Subcutaneous abdominal adipose tissue (tissue), 5 donors: ENCODE results near the gene ANKRD61.

Experiments
- H3K27ac ChIP-seq: one replicate; pipeline ENCODE4 v1.7.0; 2013; ENCODE audit warnings: low read depth, mild to moderate bottlenecking, inconsistent platforms, low read length, moderate library complexity
- H3K27me3 ChIP-seq, 5 donors: one replicate each; pipeline ENCODE4 v1.7.0; 2013; ENCODE audit warnings: low read length in 5 of 5, inconsistent platforms in 1 of 5; ENCODE audit not compliant: control insufficient read depth in 5 of 5, insufficient read depth in 4 of 5
- H3K36me3 ChIP-seq, 5 donors: one replicate each; pipeline ENCODE4 v1.7.0; 2013; ENCODE audit warnings: low read length in 5 of 5; ENCODE audit not compliant: control insufficient read depth in 5 of 5, insufficient read depth in 5 of 5
- H3K4me1 ChIP-seq, 5 donors: one replicate each; pipeline ENCODE4 v1.7.0; 2013; ENCODE audit warnings: low read length in 5 of 5, mild to moderate bottlenecking in 3 of 5, moderate library complexity in 1 of 5; ENCODE audit not compliant: control insufficient read depth in 5 of 5, insufficient read depth in 5 of 5
- H3K4me3 ChIP-seq, 5 donors: one replicate each; pipeline ENCODE4 v1.7.0; 2013; ENCODE audit warnings: low read length in 5 of 5, low read depth in 1 of 5
- H3K9ac ChIP-seq, 5 donors: one replicate each; pipeline ENCODE4 v1.7.0; 2013; ENCODE audit warnings: low read length in 5 of 5, mild to moderate bottlenecking in 4 of 5, moderate library complexity in 3 of 5
- H3K9me3 ChIP-seq, 5 donors: one replicate each; pipeline ENCODE4 v1.7.0; 2013; ENCODE audit warnings: low read length in 5 of 5; ENCODE audit not compliant: control insufficient read depth in 5 of 5
- donor health status: healthy.
- donor health status: healthy.
- donor health status: healthy.
- donor health status: healthy.
- donor health status: healthy.

ANKRD61 gene

DNA sequence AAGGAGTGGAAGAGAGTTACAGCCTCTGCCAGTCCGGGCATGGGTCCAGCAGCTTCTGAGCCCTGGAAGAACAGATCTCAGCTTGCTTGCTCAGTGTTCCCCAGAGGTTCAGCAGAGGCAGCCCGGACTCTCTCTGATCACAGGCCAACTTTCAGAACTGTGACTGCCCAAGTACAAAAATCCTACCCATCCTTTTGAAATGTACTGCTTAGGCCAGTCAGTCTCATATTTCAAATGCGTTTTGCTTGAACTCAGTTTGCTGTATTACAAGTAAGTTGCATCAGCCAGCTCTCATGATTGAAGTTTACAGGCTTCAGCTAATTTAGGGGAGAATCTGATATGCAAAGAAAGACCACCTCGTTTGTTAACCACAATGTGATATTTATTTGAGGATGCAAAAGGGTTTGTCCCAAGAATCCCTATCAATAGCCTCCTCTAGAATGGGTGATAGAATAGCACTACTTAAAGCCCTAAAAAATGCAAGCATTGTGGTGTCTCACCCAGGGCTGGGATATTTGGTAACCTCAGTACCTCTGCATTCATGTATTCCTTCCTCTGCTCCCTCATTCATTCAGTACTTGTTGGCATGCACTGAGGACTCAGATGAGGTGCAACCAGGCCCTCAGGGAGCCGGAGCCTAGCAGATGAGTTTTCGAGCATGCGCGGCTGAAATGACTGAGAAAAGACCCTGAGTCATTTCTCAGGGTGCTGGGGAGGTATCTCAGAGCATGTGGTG is 15.1 kb upstream of the ANKRD61 start:
- Histone ChIP-seq H3K9ac (no peak overlapping the region), H3K36me3 (peaks cover 9 to 66% (median 39%) of the 10 kb centered on the region in 5 donors), H3K27ac (peak overlapping the region; percentile 39)

DNA sequence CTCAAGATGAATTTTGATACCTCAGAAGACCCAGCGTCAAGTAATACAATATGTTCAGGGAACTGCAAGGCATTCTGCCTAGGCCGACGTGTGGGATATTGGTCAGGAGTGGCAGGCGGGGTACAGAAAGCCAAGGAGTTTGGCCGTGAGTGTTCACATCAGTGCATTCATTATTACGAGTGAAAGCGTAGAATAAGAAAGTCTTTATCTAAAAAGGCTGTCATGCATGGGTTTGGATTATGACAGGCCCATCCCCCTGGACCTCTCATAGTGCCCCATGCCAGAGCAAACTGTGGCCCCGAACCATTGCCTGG is 14.6 kb upstream of the ANKRD61 start:
- Histone ChIP-seq H3K9ac (no peak overlapping the region), H3K4me3 (no peak overlapping the region), H3K36me3 (peaks cover 12 to 67% (median 45%) of the 10 kb centered on the region in 5 donors), H3K9me3 (no peaks in the 10 kb centered on the region), H3K4me1 (peaks cover 0 to 39% (median 18%) of the 10 kb centered on the region in 5 donors), H3K27me3 (no peaks in the 10 kb centered on the region), H3K27ac (peak overlapping the region; percentile 39)

More for the DNA sequence above, 15.1 kb upstream of the ANKRD61 start:
- H3K27me3 ChIP-seq = no peaks in the 10 kb centered on the region
- H3K4me3 ChIP-seq = no peak overlapping the region
- peaks cover 0 to 45% (median 24%) of the 10 kb centered on the region in 5 donors for H3K4me1 ChIP-seq
- no peaks in the 10 kb centered on the region for H3K9me3 ChIP-seq

GRCh38 chr7:6020371-6021286 is 10.5 kb upstream of the ANKRD61 start:
- no peaks in the 10 kb centered on the region for H3K9me3 ChIP-seq
- peaks cover 17 to 93% (median 74%) of the 10 kb centered on the region in 5 donors for H3K36me3 ChIP-seq
- no peak overlapping the region for H3K27ac ChIP-seq
- peaks cover 0 to 13% (median 13%) of the 10 kb centered on the region in 5 donors for H3K4me1 ChIP-seq
- H3K27me3 ChIP-seq = no peaks in the 10 kb centered on the region
- H3K4me3 ChIP-seq = no peak overlapping the region
- H3K9ac ChIP-seq = no peak overlapping the region

DNA sequence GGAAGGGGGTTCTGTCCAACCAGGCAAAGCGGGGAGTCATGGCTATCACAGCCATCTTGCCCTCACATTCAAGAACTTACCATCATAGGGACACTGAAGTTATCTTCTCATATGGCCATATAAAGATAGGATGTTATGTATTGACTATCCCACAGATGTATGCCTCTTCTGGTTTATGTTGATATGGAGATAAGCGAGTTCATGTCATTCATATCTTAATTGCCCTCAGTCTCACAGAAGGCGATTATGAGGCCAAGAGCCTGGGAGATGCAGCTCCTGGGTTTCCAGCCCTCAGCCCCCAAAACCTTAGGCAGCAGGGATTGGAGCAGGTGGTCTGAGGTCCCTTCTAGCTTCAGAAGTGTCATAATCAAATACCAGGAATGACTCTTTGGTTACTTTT is 8.5 kb upstream of the ANKRD61 start:
- peaks cover 0 to 14% (median 7%) of the 10 kb centered on the region in 5 donors for H3K4me1 ChIP-seq
- H3K9ac ChIP-seq = no peak overlapping the region
- H3K4me3 ChIP-seq = no peak overlapping the region
- peaks cover 20 to 94% (median 86%) of the 10 kb centered on the region in 5 donors for H3K36me3 ChIP-seq
- no peaks in the 10 kb centered on the region for H3K9me3 ChIP-seq
- H3K27ac ChIP-seq = no peak overlapping the region
- no peaks in the 10 kb centered on the region for H3K27me3 ChIP-seq

DNA sequence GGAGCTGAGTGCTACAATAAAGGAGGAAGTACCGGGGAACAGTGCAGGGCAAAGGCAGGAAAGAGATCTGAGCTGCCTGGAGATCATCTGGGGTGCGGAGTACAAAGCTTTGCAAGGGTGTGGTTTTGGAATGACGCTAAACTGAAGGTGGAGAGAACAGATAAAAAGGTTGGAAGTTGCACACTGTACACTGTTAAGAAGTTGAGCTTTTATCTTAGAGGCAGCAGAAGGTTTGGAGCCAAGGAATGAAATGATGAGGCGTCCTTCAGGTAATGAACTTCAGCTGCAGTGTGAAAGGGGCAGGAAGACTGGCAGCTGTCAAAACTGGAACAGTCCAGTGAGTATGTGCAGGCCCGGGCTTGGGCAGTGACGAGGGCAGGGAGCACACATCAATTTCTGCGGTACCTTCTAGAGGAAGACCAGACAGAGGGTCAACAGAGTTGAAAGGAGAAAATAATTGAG is 7.2 kb upstream of the ANKRD61 start:
- Histone ChIP-seq H3K27ac (no peak overlapping the region), H3K27me3 (no peaks in the 10 kb centered on the region), H3K9ac (no peak overlapping the region), H3K36me3 (peaks cover 26 to 99% (median 89%) of the 10 kb centered on the region in 5 donors), H3K4me1 (peaks cover 0 to 14% (median 7%) of the 10 kb centered on the region in 5 donors), H3K9me3 (no peaks in the 10 kb centered on the region), H3K4me3 (no peak overlapping the region)

DNA sequence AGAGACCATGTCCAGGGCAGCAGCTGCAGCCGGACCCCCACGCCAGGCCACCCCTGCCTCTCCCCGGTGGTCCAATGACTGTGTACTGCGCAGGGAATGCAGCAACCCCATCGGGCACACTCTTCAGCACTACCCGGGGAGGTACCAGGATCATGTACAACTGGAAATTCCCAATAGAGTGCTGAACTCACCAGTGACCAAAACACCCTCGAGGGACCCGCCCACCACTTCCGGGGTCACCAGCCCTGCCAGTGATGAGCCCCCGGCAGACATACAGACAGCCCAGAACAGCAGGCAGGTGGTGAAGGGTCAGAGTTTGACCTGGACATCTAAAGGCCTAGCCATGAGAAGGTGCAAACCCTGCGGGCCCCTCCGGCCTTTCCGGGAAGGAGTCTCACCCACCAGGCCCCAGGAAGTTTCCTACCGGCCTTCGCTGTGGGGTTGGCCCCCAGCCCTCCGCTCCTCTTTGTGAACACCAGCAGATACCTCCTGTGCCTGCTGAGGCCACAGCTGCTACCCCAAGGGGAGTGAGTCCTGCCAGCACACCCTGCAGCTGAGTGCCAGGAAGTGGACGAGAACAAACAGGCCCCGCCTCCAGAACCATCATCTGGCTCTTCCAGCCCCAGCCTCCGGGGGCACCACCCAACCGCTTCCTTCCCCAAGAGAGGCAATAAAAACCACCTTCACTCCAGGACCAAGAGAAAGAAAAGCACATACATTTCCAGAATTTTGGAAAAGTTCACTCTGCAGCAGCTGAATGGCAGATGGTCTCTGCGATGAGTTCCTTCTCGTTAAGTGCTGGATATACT is 5.0 kb upstream of the ANKRD61 start:
- Histone ChIP-seq H3K9ac (peak overlapping the region in 4 of 5 donors; percentile 24 to 63 (median 53)), H3K4me3 (peak overlapping the region in 3 of 5 donors; percentile 36 to 49 (median 37)), H3K27ac (peak overlapping the region; percentile 15), H3K9me3 (no peaks in the 10 kb centered on the region), H3K36me3 (peaks cover 17 to 94% (median 74%) of the 10 kb centered on the region in 5 donors), H3K27me3 (no peaks in the 10 kb centered on the region), H3K4me1 (peaks cover 0 to 14% (median 7%) of the 10 kb centered on the region in 5 donors)

DNA sequence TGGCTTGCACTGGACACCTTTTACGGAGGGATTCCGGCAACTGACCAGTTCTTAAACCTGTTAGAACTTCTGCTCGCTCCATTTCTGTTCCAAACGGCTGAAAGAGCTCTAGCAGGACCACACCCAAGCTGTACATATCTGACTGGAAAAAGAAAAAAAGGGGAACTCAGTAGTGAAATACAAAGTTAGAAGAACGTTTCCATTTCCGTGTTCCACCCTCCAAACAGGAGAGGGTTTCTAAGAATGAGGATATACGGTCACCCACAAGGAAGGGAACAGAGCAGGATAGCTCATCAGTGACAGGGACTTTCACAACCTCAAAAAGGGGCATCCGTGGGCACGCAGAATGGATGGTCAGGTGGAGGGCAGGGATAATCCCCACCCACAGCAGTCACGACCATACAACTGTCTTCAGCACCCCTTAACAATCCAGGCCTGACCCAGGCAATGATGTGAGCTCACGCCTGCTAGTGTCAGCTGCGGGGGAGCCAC is 4.3 kb upstream of the ANKRD61 start:
- Histone ChIP-seq H3K27me3 (no peaks in the 10 kb centered on the region), H3K4me3 (peak overlapping the region in 3 of 5 donors; percentile 37 to 49 (median 38)), H3K36me3 (peaks cover 12 to 92% (median 74%) of the 10 kb centered on the region in 5 donors), H3K9me3 (no peaks in the 10 kb centered on the region), H3K9ac (peak overlapping the region in 4 of 5 donors; percentile 2 to 63 (median 53)), H3K27ac (peak overlapping the region; percentile 15), H3K4me1 (peaks cover 0 to 14% (median 7%) of the 10 kb centered on the region in 5 donors)

GRCh38 chr7:6027806-6028365 is 3.3 kb upstream of the ANKRD61 start:
- no peak overlapping the region for H3K27ac ChIP-seq
- no peak overlapping the region for H3K4me3 ChIP-seq
- no peak overlapping the region for H3K9ac ChIP-seq
- peaks cover 14 to 86% (median 67%) of the 10 kb centered on the region in 5 donors for H3K36me3 ChIP-seq
- H3K27me3 ChIP-seq = no peaks in the 10 kb centered on the region
- H3K4me1 ChIP-seq = peaks cover 0 to 14% (median 7%) of the 10 kb centered on the region in 5 donors
- H3K9me3 ChIP-seq = no peaks in the 10 kb centered on the region

DNA sequence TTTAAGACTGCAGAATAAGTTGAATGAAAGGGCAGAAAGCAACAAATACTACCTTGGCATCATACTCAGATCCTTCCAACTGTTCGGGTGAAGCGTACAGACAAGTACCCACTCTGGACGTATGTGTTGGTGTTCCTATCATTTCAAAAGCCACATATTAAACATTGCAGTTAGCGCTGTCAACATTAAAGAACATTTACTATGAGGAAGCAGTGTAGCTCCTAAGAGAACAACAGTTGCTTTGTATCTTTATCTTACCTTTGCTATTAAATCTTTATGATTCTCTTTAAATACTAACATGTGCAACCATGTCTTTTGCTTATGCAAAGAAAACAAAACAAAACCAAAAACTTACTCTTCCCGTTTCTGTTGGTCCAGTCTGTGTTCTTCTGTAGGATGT is 2.6 kb upstream of the ANKRD61 start:
- no peaks in the 10 kb centered on the region for H3K9me3 ChIP-seq
- H3K36me3 ChIP-seq = peaks cover 14 to 86% (median 65%) of the 10 kb centered on the region in 5 donors
- no peak overlapping the region for H3K4me3 ChIP-seq
- no peak overlapping the region for H3K9ac ChIP-seq
- H3K27me3 ChIP-seq = no peaks in the 10 kb centered on the region
- no peak overlapping the region for H3K27ac ChIP-seq
- H3K4me1 ChIP-seq = peaks cover 0 to 14% (median 7%) of the 10 kb centered on the region in 5 donors
